ENCODE results near the gene SCN2A. TPM values are rescaled to one million over a fixed set of nuclear protein-coding genes. Genes with fewer than 3 reads are reported as not detected.
A peak's percentile ranks its signal among the peaks of the same experiment; 100 is the strongest.
"Not testable (repeated sequence)": the region's sequence is repeated elsewhere in the genome, so short reads cannot be mapped to it uniquely, and the experiment has no call there.

Gene SCN2A
- total RNA-seq, 1 donor from 2014 or later, result under 0.01 TPM

GRCh38 chr2:165251366-165251765, 12.2 kb downstream of the SCN2A start:
- DNase-seq (ENCODE audit: low read depth in 2 of 2), result no peak

GRCh38 chr2:165253178-165253577, 14.0 kb downstream of the SCN2A start:
- no peak for DNase-seq (ENCODE audit: low read depth in 2 of 2)

- no peak for DNase-seq (ENCODE audit: low read depth in 2 of 2)
Measured at GRCh38 chr2:165256618-165257017, 17.4 kb downstream of the SCN2A start.

- not testable (repeated sequence) for DNase-seq (ENCODE audit: low read depth in 2 of 2)
Measured at GRCh38 chr2:165260347-165260746, 21.1 kb downstream of the SCN2A start.

GRCh38 chr2:165268754-165269153, 29.5 kb downstream of the SCN2A start:
- DNase-seq (ENCODE audit: low read depth in 2 of 2), result no peak

- no peak for DNase-seq (ENCODE audit: low read depth in 2 of 2)
Measured at GRCh38 chr2:165273176-165273575, 34.0 kb downstream of the SCN2A start.

- no peak for DNase-seq (ENCODE audit: low read depth in 2 of 2)
Measured at GRCh38 chr2:165274698-165275097, 35.5 kb downstream of the SCN2A start.

GRCh38 chr2:165275932-165276331, 36.7 kb downstream of the SCN2A start:
- DNase-seq (ENCODE audit: low read depth in 2 of 2), result no peak

- DNase-seq (ENCODE audit: low read depth in 2 of 2), result no peak
Measured at GRCh38 chr2:165277295-165277694, 38.1 kb downstream of the SCN2A start.

- no peak for DNase-seq (ENCODE audit: low read depth in 2 of 2)
Measured at GRCh38 chr2:165277860-165278656, 38.8 kb downstream of the SCN2A start.

GRCh38 chr2:165280356-165280755, 41.1 kb downstream of the SCN2A start:
- DNase-seq (ENCODE audit: low read depth in 2 of 2), result no peak

GRCh38 chr2:165281387-165281786, 42.2 kb downstream of the SCN2A start:
- DNase-seq (ENCODE audit: low read depth in 2 of 2), result no peak

GRCh38 chr2:165283342-165283741, 44.1 kb downstream of the SCN2A start:
- no peak for DNase-seq (ENCODE audit: low read depth in 2 of 2)

- DNase-seq (ENCODE audit: low read depth in 2 of 2), result no peak
Measured at GRCh38 chr2:165287094-165287778, 48.0 kb downstream of the SCN2A start.

GRCh38 chr2:165289069-165289468, 49.9 kb downstream of the SCN2A start:
- no peak for DNase-seq (ENCODE audit: low read depth in 2 of 2)

- DNase-seq (ENCODE audit: low read depth in 2 of 2), result peak; percentile 71 to 76
Measured at GRCh38 chr2:165293440-165294420, 54.5 kb downstream of the SCN2A start.

GRCh38 chr2:165294912-165295311, 55.7 kb downstream of the SCN2A start:
- DNase-seq (ENCODE audit: low read depth in 2 of 2), result no peak

- DNase-seq (ENCODE audit: low read depth in 2 of 2), result no peak
Measured at GRCh38 chr2:165295643-165296042, 56.4 kb downstream of the SCN2A start.

- DNase-seq (ENCODE audit: low read depth in 2 of 2), result no peak
Measured at GRCh38 chr2:165305391-165306096, 66.3 kb downstream of the SCN2A start.

GRCh38 chr2:165307317-165307716, 68.1 kb downstream of the SCN2A start:
- no peak for DNase-seq (ENCODE audit: low read depth in 2 of 2)

GRCh38 chr2:165311949-165312348, 72.7 kb downstream of the SCN2A start:
- DNase-seq (ENCODE audit: low read depth in 2 of 2), result no peak
